Measurements from ENCODE around the gene ANAPC5.

DNA sequence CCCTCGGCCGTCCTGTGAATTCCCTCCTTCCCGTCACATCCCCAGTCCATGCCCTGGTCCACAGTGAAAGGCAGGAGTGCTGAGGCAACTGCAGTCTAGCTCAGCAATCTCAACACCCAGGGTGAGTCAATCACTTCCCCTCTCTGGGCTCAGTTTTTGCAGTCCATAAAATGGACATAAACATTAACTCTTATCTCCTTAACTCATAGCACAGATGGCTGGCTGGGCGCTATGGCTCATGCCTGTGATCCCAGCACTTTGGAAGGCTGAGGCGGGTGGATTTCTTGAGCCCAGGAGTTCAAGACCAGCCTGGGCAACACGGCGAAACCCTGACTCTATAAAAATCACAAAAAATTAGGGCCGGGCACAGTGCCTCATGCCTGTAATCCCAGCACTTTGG, 88.1 kb downstream of the ANAPC5 start:
- TF ChIP-seq, protein P1, sequence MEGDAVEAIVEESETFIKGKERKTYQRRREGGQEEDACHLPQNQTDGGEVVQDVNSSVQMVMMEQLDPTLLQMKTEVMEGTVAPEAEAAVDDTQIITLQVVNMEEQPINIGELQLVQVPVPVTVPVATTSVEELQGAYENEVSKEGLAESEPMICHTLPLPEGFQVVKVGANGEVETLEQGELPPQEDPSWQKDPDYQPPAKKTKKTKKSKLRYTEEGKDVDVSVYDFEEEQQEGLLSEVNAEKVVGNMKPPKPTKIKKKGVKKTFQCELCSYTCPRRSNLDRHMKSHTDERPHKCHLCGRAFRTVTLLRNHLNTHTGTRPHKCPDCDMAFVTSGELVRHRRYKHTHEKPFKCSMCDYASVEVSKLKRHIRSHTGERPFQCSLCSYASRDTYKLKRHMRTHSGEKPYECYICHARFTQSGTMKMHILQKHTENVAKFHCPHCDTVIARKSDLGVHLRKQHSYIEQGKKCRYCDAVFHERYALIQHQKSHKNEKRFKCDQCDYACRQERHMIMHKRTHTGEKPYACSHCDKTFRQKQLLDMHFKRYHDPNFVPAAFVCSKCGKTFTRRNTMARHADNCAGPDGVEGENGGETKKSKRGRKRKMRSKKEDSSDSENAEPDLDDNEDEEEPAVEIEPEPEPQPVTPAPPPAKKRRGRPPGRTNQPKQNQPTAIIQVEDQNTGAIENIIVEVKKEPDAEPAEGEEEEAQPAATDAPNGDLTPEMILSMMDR (IDR thresholded peaks at IDR 0.05) = no peak
- no peak for TF ChIP-seq POLR2AphosphoS5 (IDR thresholded peaks at IDR 0.05)

Data from prostate gland (tissue), 2 donors.